Stimulated activated CD8-positive, alpha-beta memory T cell treated with anti-CD3 and anti-CD28 coated beads, Interleukin-12 subunit alpha, Interleukin-12 subunit beta, amount 100 ng/mL, for 4 hours (primary cell): ENCODE measurements around the gene STAT5B.
A peak's percentile ranks its signal among the peaks of the same experiment; 100 is the strongest.
"Not testable (repeated sequence)": the region's sequence is repeated elsewhere in the genome, so short reads cannot be mapped to it uniquely, and the experiment has no call there.

Experiments
- DNase-seq: peaks from one replicate; pipeline ENCODE4 v3.0.0-alpha.2; 2020; ENCODE audit warnings: low read depth

Gene STAT5B

DNA sequence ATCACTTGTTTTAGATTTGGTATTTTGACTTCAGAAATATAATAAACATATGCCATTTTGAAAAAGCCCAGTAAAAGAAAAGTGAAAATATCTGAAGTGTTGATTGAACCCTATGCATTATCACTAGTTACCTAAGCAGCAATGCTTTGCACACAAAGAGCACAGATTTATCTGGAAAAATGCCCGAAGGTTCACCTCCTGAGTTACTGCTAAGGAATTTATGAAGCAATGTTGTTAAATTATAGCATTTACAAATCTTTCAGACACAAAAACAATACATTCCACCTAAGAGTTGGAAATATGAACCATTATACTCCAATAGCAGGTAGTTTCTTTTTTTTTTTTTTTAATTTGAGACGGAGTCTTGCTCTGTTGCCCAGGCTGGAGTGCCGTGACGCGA lies 43.0 kb downstream of the STAT5B start:
- no peak for DNase-seq

DNA sequence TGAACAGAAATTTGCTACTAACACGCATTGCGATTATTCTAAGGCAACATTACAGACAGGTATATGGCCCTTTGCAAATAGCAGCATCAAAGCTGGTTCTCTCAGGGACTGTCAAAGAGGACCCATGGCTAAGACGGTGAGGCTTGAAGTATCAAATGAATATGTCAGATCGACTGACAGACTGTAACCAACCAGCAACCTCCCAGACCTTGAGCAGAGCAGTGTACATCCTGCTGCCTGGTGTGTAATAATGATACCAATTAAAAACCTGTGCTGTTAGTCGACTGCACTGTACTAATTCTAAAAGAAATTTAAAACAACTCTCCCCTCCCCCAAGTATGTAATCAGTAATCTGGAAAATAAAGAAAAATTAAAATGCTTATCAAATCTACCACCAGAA lies 46.0 kb downstream of the STAT5B start:
- no peak for DNase-seq

DNA sequence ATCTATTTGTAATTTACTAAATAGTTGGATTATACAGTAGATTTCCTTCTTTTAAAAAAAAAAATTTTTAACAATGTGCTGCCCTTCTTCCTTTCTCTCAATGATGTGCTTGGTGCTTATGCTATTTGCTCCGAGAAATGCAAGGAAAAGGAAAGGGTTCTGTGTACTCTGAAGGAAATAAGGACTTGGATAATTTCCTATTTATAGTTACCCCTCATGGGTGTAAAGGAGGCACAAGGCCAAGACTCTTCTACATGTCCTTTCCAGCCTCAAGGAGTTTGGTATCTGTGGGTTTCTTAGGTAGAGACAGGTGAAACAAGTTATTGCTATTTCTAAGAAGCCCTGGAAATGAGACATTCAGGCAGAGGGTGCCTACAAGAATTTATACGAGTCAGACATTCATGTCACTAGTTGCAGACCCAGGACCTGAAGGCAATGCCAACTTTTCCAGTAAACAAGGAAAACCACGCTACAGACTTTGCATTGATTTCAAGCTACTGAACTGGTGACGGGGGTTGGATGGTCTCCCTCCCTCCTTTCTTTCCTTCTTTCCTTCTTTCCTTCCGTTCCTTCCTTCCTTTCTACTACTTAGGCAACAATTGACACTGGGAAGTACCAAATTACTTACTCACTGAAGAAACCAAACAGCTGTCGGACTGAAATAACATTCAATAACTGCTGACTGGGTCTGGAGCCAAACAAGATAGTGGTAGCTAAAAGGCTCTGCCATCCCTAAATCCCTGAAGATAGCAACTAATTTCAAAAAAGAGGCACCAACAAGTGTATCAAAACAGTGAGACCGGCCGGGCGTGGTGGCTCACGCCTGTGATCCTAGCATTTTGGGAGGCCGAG lies 48.1 kb downstream of the STAT5B start:
- no peak for DNase-seq

DNA sequence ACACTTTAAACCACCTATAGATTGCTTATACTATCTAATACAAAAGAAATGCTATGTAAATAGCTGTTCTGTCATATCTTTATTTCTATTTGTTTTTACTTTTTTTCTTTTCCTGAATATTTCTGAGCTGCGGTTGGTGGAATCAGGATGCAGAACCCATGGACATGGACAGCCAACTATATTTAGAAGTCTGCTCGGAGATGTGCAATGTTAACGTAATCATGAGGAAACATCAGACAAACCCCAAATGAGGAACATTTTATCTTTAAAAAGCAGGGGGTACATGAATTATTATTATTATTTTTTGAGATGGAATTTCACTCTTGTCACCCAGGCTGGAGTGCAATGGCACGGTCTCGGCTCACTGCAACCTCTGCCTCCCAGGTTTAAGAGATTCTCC lies 50.5 kb downstream of the STAT5B start:
- DNase-seq, result no peak

DNA sequence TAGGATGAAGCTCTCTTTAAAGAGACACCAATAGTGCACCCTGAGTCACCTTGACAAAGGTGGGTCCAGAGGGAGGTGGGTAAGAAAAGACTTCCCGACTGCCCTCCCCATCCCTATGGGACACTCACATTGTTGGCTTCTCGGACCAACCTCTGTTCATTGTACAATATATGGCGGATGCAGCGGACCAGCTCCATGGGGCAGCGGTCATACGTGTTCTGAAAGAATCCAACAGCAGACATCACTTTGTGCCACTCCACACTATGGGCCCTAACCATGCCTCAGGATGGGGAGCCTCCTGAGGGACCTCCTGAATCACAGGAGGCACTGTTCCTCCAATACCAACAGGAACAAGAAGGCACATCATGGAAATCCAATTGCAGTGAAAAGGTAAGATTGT lies 51.5 kb downstream of the STAT5B start:
- DNase-seq, result no peak

DNA sequence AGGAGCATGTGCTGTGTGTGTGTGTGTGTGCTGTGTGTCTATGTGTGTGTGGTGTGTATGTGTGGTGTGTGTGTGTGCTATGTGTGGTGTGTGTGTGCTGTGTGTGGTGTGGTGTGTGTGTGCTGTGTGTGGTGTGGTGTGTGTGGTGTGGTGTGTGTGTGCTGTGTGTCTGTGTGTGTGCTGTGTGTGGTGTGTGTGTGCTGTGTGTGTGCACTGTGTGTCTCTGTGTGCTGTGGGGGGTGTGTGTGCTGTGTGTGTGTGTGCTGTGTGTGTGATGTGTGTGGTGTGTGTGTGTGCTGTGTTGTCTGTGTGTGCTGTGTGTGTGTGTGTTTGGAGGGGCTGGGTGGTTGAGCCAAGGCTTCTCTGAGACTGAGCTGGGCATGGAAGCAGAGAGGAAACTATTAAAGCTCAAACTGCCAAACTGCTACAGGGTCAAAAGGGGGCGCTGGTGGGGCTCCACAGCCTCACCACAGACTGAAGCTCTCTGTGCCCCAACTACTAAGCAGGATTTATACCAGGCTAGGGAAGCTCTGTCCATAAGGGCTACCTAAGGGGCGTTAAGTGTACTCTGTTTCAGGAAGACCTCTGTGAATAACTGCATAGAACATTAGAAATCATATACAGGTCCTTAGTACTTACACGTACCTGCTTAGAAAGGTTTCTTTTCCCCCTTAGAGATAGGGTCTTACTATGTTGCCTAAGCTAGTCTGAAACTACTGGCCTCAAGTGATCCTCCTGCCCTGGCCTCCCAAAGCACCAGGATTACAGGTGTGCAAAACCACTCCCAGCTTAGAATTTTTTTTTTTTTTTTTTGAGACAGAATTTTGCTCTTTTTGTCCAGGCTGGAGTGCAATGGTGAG lies 54.1 kb downstream of the STAT5B start:
- DNase-seq, result peak; percentile 19

DNA sequence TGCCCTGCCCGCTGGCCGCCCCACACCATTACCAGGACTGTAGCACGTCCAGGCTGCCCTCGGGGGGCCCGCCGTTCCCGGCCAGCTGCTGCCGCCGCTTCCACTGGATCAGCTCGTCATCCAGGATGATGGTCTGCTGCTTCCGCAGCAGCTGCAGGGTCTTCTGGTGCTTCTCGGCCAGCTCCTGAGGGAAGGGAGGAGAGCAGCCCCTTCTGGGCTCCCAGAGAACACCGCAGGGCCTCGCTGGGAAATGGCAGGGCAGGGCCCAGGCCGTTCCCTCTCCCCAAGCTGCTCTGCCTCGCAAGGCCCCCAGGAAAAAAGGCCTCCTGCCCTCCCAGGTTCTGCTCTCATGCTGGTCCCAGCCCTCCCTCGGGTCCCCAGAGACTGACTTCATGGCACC lies 56.9 kb downstream of the STAT5B start:
- DNase-seq, result not testable (repeated sequence)

DNA sequence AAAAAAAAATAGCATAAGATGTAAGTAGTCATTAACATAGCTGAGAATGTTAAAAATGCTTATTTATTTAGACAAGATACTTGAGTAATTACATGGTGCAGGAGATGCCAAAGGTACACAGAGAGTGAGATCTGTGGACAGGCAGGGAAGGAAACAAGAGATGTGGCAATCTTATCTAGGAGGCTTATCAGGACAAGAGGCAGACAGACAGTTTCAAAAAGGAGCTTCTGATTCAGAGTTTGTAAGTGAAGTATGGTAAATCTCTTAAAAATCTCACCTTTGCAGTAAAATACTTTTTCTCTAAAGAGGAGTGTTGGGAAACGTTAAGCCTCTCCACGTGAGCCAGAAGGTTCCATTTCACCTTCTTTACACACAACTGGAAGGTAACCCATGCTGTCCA lies 62.0 kb downstream of the STAT5B start:
- no peak for DNase-seq

DNA sequence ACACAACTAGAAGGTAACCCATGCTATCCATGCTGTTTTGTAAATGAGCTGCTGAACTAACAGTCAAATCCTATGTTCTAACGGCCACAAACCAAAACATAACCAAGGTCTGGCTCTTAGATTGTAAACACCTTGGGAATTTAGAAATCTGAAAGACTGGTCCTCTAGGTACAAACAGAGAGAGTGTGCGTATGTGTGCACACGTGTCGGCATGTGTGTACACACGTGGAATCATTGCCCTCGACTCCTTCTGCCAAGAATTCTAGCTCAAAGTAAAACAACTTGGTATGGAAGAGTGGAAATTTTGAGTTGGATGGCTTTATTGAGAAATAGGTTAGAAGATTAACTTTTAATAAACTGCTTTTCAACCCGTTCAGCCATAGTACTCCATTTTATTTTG lies 63.8 kb downstream of the STAT5B start:
- DNase-seq, result no peak

DNA sequence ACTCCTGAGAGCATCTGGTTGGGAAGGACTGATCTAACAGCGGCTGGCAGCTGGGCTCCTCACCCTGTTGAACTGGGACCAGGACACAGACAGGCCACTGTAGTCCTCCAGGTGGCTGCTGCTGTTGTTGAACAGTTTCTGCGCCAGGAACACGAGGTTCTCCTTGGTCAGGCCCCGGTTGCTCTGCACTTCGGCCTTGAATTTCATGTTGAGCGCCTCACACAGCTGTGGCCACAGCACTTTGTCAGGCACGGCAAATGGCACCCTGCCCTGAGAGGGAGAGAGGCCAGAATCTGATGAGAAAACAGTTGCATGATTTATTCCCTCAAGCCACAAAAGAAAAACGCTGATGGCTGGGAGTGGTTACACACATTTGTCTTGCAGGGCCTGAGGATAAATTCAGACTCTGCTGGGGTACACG lies 64.3 kb downstream of the STAT5B start:
- DNase-seq, result not testable (repeated sequence)

DNA sequence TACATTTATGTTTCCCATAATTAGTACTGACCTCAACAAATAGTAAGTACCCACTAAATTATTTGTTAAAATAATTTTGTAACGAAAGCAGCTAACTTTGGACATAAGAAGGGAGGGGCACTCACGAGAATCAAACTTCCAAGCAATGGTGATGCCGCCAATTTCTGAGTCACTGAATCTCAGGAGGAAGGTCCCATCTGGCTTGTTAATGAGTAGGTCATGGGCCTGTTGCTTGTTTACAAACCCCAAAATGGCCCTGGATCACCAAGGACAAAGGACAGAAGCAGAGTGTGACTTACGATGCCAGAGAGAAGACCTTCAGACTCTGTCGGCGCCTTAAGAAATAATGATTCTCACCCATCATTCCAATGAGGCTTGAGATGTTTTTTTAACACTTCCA lies 66.1 kb downstream of the STAT5B start:
- no peak for DNase-seq

DNA sequence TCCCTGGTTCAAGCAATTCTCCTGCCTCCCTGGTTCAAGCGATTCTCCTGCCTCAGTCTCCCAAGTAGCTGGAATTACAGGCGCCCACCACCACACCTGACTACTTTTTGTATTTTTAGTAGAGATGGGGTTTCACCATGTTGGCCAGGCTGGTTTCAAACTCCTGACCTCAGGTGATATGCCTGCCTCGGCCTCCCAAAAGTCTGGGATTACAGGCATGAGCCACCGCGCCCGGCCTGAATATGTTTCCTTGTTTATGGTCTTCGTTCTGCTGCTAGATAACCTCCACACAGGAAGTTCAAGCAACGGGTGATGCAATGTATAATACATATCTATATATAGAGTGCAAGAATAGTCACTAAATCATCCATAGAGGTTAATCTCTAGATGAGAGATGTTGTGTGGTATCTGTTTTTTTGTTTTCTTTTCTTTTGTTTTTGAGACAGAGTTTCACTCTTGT lies 70.0 kb downstream of the STAT5B start:
- DNase-seq, result not testable (repeated sequence)

DNA sequence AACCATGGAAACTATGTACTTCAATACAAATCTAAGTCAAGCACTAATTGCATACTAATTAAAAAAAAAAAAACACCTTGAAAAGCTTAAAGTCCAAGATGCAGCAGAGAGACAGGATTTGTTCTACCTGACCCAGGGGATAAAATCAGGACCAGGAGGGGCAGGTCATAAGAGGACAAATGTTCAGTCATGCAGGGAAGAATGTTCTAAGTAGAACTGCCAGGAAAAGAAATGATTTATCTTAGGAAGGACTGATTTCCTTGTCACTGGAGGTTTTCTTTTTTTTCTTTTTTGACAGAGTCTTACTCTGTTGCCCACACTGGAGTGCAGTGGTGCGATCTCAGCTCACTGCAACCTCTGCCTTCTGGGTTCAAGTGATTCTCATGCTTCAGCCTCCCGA lies 72.8 kb downstream of the STAT5B start:
- DNase-seq, result no peak

DNA sequence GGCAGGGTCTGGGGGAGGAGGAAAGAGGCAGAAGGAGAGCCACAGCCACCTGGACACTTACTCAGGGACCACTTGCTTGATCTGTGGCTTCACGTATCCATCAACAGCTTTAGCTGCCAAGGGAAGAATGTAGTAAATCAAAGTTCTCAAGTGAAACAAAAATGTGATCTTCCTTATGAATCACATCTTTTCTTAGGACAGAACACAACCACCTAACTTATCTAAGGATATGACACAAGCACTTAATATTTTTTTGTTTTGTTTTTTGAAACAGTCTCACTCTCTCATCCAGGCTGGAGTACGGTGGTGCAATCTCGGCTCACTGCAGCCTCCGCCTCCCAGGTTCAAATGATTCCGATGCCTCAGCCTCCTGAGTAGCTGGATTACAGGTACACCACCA lies 73.5 kb downstream of the STAT5B start:
- no peak for DNase-seq

DNA sequence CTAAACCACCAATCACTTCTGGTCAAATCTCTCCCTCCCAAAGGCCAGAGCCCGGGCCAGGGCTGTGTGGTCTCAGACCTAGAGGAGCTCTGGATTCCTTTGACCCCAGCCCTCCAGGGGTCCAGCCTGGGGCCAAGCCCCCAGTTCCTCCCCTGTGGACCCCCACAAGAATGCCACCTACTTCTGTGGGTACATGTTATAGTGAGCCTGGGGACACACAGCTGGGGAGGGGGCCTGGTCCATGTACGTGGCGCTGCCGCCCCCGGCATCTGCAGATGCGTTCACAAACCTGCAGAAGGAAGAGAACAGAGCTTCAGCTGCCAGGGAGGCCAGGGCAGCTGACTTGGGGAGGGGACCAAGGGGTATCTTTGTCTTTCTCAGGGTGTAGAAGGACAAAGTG lies 74.0 kb downstream of the STAT5B start:
- DNase-seq, result no peak

DNA sequence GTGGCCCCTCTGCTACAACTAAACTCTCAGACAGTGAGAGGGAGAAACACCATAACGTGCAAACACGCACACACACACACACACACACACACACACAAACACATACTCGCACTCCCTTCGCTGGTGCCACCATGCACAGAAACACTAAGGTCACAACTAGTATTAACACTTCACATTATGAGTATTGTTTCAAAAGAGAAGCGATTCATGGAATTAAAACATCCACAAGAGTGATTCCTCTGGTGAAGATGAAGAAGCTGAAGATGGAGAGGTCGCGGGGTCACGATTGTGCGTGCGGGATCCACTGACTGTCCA lies 74.8 kb downstream of the STAT5B start:
- DNase-seq, result no peak

DNA sequence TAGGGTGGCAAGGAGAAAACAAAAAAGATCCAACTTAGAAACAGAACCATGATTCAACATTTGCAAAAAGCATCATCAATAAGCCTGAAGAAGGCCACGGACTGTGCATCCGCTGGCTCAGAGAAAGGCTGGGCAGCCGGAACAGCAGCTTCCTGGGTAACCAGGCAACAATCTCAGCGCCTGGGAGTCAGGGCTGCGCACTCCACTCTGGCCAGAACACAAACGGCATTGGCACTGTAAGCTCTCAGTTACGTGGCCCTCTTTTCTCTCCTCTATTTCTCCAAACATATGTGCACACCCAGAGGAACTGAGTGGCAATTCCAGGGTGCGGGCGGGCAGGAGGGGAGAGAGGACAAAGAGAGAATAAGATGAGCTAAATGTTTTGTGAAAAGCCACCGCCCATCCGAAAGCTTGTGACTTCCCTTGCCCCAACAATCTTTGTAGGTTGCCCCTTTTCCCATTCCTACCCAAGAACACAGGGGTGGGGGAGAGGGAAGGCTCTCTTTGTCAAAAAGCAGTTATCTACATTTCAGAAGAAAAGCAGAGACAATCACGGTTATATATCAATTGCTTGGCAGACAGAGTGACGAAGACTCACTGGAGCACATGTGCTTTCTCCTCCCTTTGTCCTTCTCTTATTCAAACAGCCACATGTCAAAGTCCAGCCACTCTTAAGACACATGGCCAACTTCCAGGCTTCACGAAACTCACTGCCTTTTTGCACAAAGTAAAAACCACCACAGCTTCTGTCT lies 75.3 kb downstream of the STAT5B start:
- no peak for DNase-seq

DNA sequence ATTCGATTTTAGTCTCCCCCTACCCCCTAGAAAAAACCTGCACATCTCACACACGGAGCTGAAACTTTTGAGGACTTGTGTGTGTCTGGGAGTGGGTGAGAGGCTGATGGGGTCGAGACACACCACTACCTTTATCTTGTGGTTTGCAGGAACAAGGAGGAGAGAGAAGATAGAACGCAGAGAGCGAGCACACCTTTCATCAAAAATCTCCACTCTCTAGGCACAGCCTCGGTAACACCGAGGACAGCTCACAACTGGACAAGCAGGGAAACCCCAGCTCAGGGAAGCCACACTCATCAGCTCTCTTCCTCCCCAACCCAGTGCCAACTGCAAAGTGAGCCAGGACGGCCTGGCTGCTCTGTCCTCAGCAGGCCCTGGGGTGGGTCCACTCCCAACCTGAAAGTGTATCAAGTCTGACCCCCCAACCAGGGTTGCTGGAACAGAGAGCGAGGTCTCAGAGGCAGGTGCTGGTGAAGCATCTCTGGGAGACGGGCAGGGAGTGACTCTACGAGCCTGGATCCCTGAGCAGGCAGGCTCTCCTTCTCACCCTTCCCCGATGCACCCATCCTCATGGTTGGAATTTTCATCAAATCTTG lies 76.7 kb downstream of the STAT5B start:
- DNase-seq, result no peak

DNA sequence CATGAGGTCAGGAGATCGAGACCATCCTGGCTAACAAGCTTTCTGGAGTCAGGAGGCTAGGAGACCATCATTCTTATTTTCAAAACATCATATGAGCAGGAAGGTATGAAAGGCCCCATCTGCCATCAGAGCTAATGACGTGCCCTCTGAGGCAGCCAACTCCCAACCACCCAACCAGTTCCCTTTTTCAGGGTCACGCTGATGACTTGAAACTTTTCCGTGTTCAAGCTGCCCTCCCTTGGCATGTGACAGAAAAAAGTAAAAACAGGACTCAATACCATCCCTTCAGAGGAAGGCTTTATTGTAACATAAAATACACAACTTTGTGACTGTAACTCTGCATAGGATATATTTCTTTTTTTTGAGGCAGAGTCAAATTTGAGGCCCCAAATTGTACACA lies 77.3 kb downstream of the STAT5B start:
- no peak for DNase-seq

DNA sequence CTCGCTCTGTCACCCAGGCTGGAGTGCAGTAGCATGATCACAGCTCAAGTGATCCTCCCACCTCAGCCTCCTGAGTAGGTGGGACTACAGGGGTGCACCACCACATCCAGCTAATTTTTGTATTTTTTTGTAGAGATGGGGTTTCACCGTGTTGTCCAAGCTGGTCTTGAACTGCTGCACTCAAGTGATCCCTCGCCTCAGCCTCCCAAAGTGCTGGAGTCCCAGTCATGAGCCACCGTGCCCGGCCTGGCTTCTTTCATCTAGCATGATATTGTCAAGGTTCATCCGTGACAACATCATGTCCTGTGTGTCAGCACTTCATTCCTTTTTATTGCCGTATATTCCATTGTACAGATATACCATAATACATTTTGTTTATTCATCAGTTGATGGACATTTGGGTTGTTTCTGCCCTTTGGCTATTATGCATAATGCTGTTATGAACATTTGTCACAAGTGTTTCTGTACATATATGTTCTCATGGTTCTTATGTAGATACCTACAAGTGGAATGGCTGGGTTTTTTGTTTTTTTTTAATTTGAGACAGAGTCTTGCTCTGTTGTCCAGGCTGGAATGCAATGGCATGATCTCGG lies 78.5 kb downstream of the STAT5B start:
- DNase-seq, result no peak

DNA sequence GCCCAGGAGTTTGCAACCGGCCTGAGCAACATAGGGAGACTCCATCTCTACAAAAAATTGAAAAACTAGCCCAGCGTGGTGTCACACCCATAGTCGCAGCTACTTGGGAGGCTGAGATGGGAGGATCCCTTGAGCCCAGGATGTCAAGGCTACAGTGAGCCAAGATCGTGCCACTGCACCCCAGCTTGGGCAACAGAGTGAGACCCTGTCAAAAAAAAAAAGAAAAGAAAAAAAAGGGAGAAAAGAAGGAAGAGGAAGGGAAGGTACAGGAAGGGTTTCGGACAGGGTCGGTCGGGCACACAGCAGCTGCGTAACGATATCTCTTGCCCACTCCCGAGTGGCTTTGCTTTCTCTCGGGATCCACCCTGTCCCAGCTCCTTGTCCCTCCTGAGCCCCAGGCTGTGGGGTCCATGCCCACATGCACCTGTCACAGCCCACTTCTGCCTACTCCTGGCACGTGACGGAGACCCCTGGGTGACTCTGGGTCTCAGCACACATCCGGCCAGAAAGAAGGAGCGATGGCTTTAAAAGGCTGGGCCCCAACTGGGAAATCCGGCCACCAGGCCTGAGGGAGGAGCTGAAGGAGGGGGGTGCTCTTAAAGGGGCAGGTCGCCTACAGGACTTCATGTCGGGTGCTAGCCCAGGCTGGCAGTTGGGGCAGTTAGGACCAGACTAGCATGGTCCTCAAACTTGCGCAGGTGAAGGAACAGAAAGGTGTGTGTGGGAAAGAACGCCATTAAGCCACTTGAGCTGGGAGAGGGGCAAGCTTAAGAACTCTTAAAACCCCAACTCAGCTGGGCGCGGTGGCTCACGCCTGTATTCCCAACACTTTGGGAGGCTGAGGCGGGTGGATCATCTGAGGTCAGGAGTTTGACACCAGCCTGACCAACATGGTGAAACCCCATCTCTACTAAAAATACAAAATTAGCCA lies 82.0 kb downstream of the STAT5B start, which contains the start of gene GHDC:
Gene GHDC (minus strand): TSS at position 526 of the 931 bp plus-strand sequence. CDS start 913 bp downstream, outside the sequence.
- DNase-seq, result peak; percentile 67
